ENCODE results near the gene CLCN2. TPM values are rescaled to one million over a fixed set of nuclear protein-coding genes. Genes with fewer than 3 reads are reported as not detected.
A peak's percentile ranks its signal among the peaks of the same experiment; 100 is the strongest.

Gene CLCN2
- total RNA-seq, 4 donors from 2014 or later: 13.7 to 246 (median 73.1) TPM

DNA sequence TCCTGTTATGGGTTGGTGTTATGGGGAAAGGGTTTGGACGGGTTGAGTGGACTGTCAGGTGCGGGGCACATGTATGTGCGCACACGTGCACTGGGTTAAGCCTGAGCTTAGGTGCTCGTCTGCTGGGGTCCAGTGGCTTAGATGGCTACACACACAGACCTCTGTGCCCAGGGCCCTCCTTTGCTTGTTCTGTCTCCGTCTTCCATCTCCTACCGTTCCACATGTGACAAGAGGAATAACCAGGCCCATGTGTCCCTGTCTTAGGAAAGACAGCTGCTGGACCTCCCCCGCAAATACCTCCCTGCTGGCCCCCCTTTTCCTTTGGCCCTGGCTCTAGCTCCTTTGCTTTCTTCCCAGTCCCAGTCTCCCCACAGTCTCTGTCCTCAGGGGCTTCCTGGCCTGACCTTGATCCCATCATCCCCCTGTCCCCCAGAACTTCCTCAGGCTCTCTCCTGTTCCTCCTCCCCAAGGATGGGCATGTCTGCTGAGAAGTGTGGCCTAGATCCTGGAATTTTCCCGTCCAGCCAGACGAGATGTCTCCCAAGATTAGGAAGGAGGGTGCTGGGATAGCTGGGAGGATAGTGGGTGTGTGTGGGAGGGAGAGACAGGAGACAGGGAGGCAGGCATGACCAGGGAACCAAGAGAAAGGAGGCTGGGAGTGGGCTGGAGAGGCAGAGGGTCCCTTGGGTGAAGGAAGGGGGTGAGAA is 17.4 kb upstream of the CLCN2 start:
- Histone ChIP-seq H3K4me3 (no peak overlapping the region), H3K36me3 (no peaks in the 10 kb centered on the region), H3K4me1 (peaks cover 12 to 29% (median 14%) of the 10 kb centered on the region in 4 donors), H3K27me3 (peaks cover 63% of the 10 kb centered on the region), H3K27ac (peak overlapping the region; percentile 54 to 76 (median 63)), H3K9me3 (no peaks in the 10 kb centered on the region)
- no peak for TF ChIP-seq POLR2AphosphoS5 (IDR thresholded peaks at IDR 0.05)
- no peak for TF ChIP-seq EP300 (IDR thresholded peaks at IDR 0.05; ENCODE audit: low read depth)
- TF ChIP-seq POLR2A (IDR thresholded peaks at IDR 0.05): no peak
- TF ChIP-seq, protein P1, sequence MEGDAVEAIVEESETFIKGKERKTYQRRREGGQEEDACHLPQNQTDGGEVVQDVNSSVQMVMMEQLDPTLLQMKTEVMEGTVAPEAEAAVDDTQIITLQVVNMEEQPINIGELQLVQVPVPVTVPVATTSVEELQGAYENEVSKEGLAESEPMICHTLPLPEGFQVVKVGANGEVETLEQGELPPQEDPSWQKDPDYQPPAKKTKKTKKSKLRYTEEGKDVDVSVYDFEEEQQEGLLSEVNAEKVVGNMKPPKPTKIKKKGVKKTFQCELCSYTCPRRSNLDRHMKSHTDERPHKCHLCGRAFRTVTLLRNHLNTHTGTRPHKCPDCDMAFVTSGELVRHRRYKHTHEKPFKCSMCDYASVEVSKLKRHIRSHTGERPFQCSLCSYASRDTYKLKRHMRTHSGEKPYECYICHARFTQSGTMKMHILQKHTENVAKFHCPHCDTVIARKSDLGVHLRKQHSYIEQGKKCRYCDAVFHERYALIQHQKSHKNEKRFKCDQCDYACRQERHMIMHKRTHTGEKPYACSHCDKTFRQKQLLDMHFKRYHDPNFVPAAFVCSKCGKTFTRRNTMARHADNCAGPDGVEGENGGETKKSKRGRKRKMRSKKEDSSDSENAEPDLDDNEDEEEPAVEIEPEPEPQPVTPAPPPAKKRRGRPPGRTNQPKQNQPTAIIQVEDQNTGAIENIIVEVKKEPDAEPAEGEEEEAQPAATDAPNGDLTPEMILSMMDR (IDR thresholded peaks at IDR 0.05): no peak
- intact Hi-C loops (cut with DNase I; ENCODE audit: low total_unique reads) (no loop called here), in situ Hi-C loops (cut with MboI; ENCODE audit: low pct_ligation_motif_present in 1 of 4, low pct_unique_long_range_greater_than_20kb in 1 of 4, low sequenced_read_pairs in 3 of 4) (loop anchor here in 2 of 4 donors (10.0 to 25.0 kb wide), 2 partner anchors 156 to 408 kb away; no protein-coding TSS in a partner anchor)
- DNase-seq: no peak
- 74 to 100% methylated on average over 1 to 10 of the region's 10 CpGs for WGBS, 2 donors (ENCODE audit: low coverage in 1 of 2)

DNA sequence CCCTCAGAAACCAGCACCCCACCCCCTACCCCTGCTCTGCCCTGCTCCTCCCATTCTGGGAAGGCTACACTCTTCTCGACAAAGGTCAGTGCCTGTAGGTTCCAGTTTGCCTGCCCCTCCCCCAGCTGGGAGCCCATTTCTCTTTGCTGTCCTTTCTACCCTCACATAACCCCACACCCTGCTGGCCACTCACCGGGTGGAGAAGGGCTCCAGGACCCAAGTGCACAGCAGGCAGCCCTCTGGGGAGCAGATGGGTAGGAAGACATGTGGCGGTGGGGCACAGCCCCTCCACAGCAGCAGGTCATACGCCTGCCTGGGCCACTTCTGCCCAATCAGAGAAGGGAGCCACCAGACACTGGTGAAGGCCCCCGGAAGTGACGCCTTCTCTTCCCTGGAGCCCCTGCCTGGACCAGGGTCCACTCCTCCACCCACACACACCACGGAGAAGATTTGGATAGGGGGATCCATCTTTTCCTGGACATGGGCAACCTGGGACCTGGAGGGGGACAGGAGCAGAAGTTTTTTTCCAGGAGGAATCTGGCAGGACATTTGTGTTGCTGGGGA is 16.6 kb upstream of the CLCN2 start, which contains the start of gene THPO:
Gene THPO (minus strand): TSS at position 326 of the 564 bp plus-strand sequence. CDS start 1,948 bp downstream, outside the sequence.
- peak within 1 kb of the TSS; percentile 54 to 76 (median 63) for H3K27ac ChIP-seq
- in situ Hi-C loops (cut with MboI; ENCODE audit: low pct_ligation_motif_present in 1 of 4, low pct_unique_long_range_greater_than_20kb in 1 of 4, low sequenced_read_pairs in 3 of 4): loop anchor here in 2 of 4 donors (10.0 to 25.0 kb wide), 2 partner anchors 157 to 409 kb away; no protein-coding TSS in a partner anchor
- peaks cover 63% of the 10 kb centered on the region for H3K27me3 ChIP-seq
- no peak within 1 kb of the TSS for H3K4me3 ChIP-seq
- intact Hi-C loops (cut with DNase I; ENCODE audit: low total_unique reads): no loop called here
- no peaks in the 10 kb centered on the region for H3K36me3 ChIP-seq
- no peak for DNase-seq
- H3K4me1 ChIP-seq: peaks cover 12 to 32% (median 14%) of the 10 kb centered on the region in 4 donors
- 60% methylated on average over 7 of the region's 7 CpGs; no CpG with 5 or more reads in 1 of the 2 donors for WGBS, 2 donors (ENCODE audit: low coverage in 1 of 2)
- no peaks in the 10 kb centered on the region for H3K9me3 ChIP-seq
- TF ChIP-seq POLR2AphosphoS5 (IDR thresholded peaks at IDR 0.05) (no peak), EP300 (IDR thresholded peaks at IDR 0.05; ENCODE audit: low read depth) (no peak), POLR2A (IDR thresholded peaks at IDR 0.05) (no peak)
- TF ChIP-seq, protein P1 (IDR thresholded peaks at IDR 0.05): no peak

DNA sequence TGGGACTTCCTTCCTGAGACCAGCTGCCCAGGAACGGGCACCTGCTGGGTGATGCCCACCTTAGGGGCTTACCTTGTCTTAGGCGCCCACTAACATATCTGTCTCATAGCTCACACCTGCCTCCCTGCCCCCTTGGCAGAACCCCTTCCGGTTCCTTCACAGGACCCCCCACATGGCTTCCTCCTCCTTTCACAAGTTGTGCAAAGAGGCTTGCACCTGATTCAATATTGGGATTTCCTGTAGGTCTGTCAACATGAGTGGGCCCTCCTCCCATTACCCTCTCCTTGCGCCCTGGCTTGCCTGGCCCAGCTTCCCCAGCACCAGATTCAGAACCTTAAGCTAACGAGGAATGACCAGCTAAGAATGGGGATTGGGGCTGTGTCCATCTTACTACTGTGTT is 16.0 kb upstream of the CLCN2 start:
- 73% methylated on average over 5 of the region's 5 CpGs; no CpG with 5 or more reads in 1 of the 2 donors for WGBS, 2 donors (ENCODE audit: low coverage in 1 of 2)
- no peak overlapping the region for H3K4me3 ChIP-seq
- no peaks in the 10 kb centered on the region for H3K9me3 ChIP-seq
- TF ChIP-seq POLR2A (IDR thresholded peaks at IDR 0.05) (no peak), POLR2AphosphoS5 (IDR thresholded peaks at IDR 0.05) (no peak), EP300 (IDR thresholded peaks at IDR 0.05; ENCODE audit: low read depth) (no peak)
- TF ChIP-seq, protein P1 (IDR thresholded peaks at IDR 0.05): no peak
- no peak overlapping the region for H3K27ac ChIP-seq
- no peaks in the 10 kb centered on the region for H3K36me3 ChIP-seq
- in situ Hi-C loops (cut with MboI; ENCODE audit: low pct_ligation_motif_present in 1 of 4, low pct_unique_long_range_greater_than_20kb in 1 of 4, low sequenced_read_pairs in 3 of 4): loop anchor here in 2 of 4 donors (10.0 to 25.0 kb wide), 2 partner anchors 157 to 410 kb away; no protein-coding TSS in a partner anchor
- H3K4me1 ChIP-seq: peaks cover 12 to 32% (median 14%) of the 10 kb centered on the region in 4 donors
- no peak for DNase-seq
- intact Hi-C loops (cut with DNase I; ENCODE audit: low total_unique reads): no loop called here
- H3K27me3 ChIP-seq: peaks cover 61% of the 10 kb centered on the region
